ENCODE results near the gene MIER1.
"Not testable (repeated sequence)": the region's sequence is repeated elsewhere in the genome, so short reads cannot be mapped to it uniquely, and the experiment has no call there.

Gene MIER1

GRCh38 chr1:66954208-66954607 lies 29.4 kb downstream of the MIER1 start:
- H3F3A ChIP-seq (ENCODE audit: insufficient read depth) = no peaks in the 10 kb centered on the region
- peaks cover 36% of the 10 kb centered on the region for H3K36me3 ChIP-seq (ENCODE audit: low read length)
- peaks cover 13% of the 10 kb centered on the region for H3K79me2 ChIP-seq (ENCODE audit: insufficient read depth, low read length)
- no peak overlapping the region for H2AFZ ChIP-seq (ENCODE audit: low read depth, low read length, severe bottlenecking)
- H3K9ac ChIP-seq (ENCODE audit: low read length) = no peak overlapping the region
- no peaks in the 10 kb centered on the region for H3K9me2 ChIP-seq (replicated peaks; ENCODE audit: insufficient read depth, low read length)
- H4K20me1 ChIP-seq (ENCODE audit: low read depth, low read length) = peaks cover 1% of the 10 kb centered on the region; the same call in 1 of the 2 replicates
- H3K4me2 ChIP-seq (ENCODE audit: low read depth, low read length, poor library complexity, severe bottlenecking) = no peak overlapping the region
- no peak overlapping the region for H3K27ac ChIP-seq (ENCODE audit: low read depth, low read length)
- TF ChIP-seq CTCF (IDR thresholded peaks at IDR 0.05; ENCODE audit: insufficient read depth, low read length, poor library complexity, severe bottlenecking) = no peak
- no peak for TF ChIP-seq EZH2phosphoT487 (conservative IDR thresholded peaks at IDR 0.05; ENCODE audit: low read length)
- H3K4me3 ChIP-seq (ENCODE audit: insufficient read depth, low read length, poor library complexity, severe bottlenecking) = no peak overlapping the region
- H3K27me3 ChIP-seq (ENCODE audit: low read length) = no peaks in the 10 kb centered on the region
- no peaks in the 10 kb centered on the region for H3K9me3 ChIP-seq (ENCODE audit: insufficient read depth, low read length)

- Histone ChIP-seq H4K20me1 (ENCODE audit: low read depth, low read length) (peaks cover 4% of the 10 kb centered on the region; the same call in 1 of the 2 replicates), H3K27ac (ENCODE audit: low read depth, low read length) (no peak overlapping the region), H3K36me3 (ENCODE audit: low read length) (peaks cover 57% of the 10 kb centered on the region), H3K4me2 (ENCODE audit: low read depth, low read length, poor library complexity, severe bottlenecking) (no peak overlapping the region), H3K9me3 (ENCODE audit: insufficient read depth, low read length) (no peaks in the 10 kb centered on the region), H3F3A (ENCODE audit: insufficient read depth) (no peaks in the 10 kb centered on the region), H3K4me3 (ENCODE audit: insufficient read depth, low read length, poor library complexity, severe bottlenecking) (no peak overlapping the region), H2AFZ (ENCODE audit: low read depth, low read length, severe bottlenecking) (no peak overlapping the region), H3K27me3 (ENCODE audit: low read length) (no peaks in the 10 kb centered on the region), H3K9ac (ENCODE audit: low read length) (no peak overlapping the region), H3K9me2 (replicated peaks; ENCODE audit: insufficient read depth, low read length) (no peaks in the 10 kb centered on the region), H3K79me2 (ENCODE audit: insufficient read depth, low read length) (peaks cover 10% of the 10 kb centered on the region)
- no peak for TF ChIP-seq EZH2phosphoT487 (conservative IDR thresholded peaks at IDR 0.05; ENCODE audit: low read length)
Observed at GRCh38 chr1:66957938-66958337, 33.1 kb downstream of the MIER1 start.

GRCh38 chr1:66966188-66966873 lies 41.5 kb downstream of the MIER1 start:
- not testable (repeated sequence) for H2AFZ ChIP-seq (ENCODE audit: low read depth, low read length, severe bottlenecking); H3K9me2 ChIP-seq (replicated peaks; ENCODE audit: insufficient read depth, low read length); H4K20me1 ChIP-seq (ENCODE audit: low read depth, low read length); H3K9ac ChIP-seq (ENCODE audit: low read length); H3K4me2 ChIP-seq (ENCODE audit: low read depth, low read length, poor library complexity, severe bottlenecking); H3K4me3 ChIP-seq (ENCODE audit: insufficient read depth, low read length, poor library complexity, severe bottlenecking); H3K9me3 ChIP-seq (ENCODE audit: insufficient read depth, low read length); H3F3A ChIP-seq (ENCODE audit: insufficient read depth); H3K27ac ChIP-seq (ENCODE audit: low read depth, low read length); H3K79me2 ChIP-seq (ENCODE audit: insufficient read depth, low read length); H3K27me3 ChIP-seq (ENCODE audit: low read length)
- H3K36me3 ChIP-seq (ENCODE audit: low read length) = peaks cover 57% of the 10 kb centered on the region

- no peak overlapping the region for H2AFZ ChIP-seq (ENCODE audit: low read depth, low read length, severe bottlenecking)
- no peaks in the 10 kb centered on the region for H3K27me3 ChIP-seq (ENCODE audit: low read length)
- H3K9ac ChIP-seq (ENCODE audit: low read length) = no peak overlapping the region
- H3K9me2 ChIP-seq (replicated peaks; ENCODE audit: insufficient read depth, low read length) = no peaks in the 10 kb centered on the region
- H3K4me3 ChIP-seq (ENCODE audit: insufficient read depth, low read length, poor library complexity, severe bottlenecking) = no peak overlapping the region
- no peak overlapping the region for H3K27ac ChIP-seq (ENCODE audit: low read depth, low read length)
- 0 out of 2 replicates have a peak, but pooled peaks cover 4% of the 10 kb centered on the region for H3F3A ChIP-seq (ENCODE audit: insufficient read depth)
- TF ChIP-seq CTCF (IDR thresholded peaks at IDR 0.05; ENCODE audit: insufficient read depth, low read length, poor library complexity, severe bottlenecking) = no peak
- TF ChIP-seq EZH2phosphoT487 (conservative IDR thresholded peaks at IDR 0.05; ENCODE audit: low read length) = no peak
- no peaks in the 10 kb centered on the region for H3K9me3 ChIP-seq (ENCODE audit: insufficient read depth, low read length)
- peaks cover 57% of the 10 kb centered on the region for H3K36me3 ChIP-seq (ENCODE audit: low read length)
- no peak overlapping the region for H3K4me2 ChIP-seq (ENCODE audit: low read depth, low read length, poor library complexity, severe bottlenecking)
- H4K20me1 ChIP-seq (ENCODE audit: low read depth, low read length) = no peaks in the 10 kb centered on the region
- no peaks in the 10 kb centered on the region for H3K79me2 ChIP-seq (ENCODE audit: insufficient read depth, low read length)
Observed at GRCh38 chr1:66968574-66968973, 43.8 kb downstream of the MIER1 start.

All from SU-DHL-6 (cell line).